H4 (cell line): Measurements from ENCODE around the gene SUSD5. TPM values are rescaled to one million over a fixed set of nuclear protein-coding genes. Genes with fewer than 3 reads are reported as not detected.
"Not testable (repeated sequence)": the region's sequence is repeated elsewhere in the genome, so short reads cannot be mapped to it uniquely, and the experiment has no call there.

Source experiments
- DNase-seq: peaks from one replicate; pipeline ENCODE4 v3.0.0-alpha.2; 2015; ENCODE audit warnings: low spot score
- total RNA-seq: library from RNA; depleted of rRNA; stranded (reverse); fragments of >200 nt; shearing (Covaris generic); gene quantifications from 2 replicates; pipeline ENCODE4 v1.2.3, GENCODE V29; 2014

The SUSD5 gene
- total RNA-seq, 1 experiment from 2014 or later, result not detected

DNA sequence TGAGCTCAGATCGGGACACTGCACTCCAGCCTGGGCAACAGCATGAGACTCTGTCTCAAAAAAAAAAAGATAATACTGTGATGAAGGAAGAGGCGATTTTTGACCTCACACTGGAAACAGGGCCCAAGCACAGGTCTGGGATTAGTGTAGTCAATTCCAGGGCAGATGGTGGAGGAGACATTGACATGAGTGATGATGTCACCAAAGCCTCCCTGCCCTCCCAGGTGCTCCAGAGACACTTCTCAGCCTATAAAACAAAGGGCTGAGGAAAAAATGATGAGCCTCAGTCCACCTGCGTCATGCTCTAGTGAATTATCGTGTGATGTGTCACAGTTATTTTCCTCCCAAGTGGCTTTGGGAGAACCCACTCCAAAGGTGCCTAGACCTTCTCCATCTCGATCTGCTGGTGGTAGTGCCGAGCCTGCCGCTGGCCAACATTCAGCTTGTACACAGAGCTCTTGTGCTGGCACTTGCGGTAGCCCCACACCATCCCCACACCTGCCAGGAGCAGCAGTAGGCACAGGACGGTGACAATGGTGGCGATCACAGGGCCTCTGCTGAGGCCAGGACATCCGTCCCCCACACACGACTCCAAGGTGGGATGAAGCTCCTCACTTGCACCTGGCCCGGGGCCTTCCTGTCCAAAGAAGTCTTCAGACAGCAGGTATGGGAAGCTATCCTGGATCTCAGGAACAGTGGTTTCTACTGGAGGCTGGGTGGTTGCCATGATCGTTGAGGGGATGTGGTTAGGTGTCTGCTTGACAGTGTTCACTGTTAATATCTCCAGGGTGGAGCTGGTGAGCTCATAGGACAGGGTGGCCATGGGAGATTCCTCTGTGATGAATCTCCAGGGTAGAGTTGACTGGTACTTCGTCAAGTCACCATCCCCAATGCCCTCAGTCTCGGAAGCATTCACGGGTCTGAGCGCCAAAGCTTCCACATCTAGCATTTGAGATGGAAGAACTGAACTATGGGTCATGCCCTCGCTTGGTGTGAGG, 65.9 kb downstream of the SUSD5 start:
- DNase-seq, result no peak

DNA sequence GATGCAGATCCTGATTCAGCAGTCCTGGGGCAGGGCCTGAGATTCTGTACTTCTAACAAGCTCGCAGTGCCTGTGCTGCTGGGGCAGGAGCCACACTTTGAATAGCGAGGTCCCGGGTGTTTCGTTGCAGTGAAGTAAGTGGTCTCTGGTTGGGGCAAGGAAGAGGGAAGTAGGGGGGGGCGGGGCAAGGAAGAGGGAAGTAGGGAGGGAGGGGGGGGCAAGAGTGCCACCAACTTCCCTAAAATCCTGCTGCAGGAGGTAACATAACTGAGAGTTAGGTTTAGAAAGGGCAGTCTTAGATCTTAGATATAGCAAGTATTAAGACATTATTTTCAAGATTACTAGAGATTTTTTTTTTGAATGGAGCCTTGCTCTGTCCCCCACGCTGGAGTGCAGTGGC, 69.3 kb downstream of the SUSD5 start:
- DNase-seq, result no peak

DNA sequence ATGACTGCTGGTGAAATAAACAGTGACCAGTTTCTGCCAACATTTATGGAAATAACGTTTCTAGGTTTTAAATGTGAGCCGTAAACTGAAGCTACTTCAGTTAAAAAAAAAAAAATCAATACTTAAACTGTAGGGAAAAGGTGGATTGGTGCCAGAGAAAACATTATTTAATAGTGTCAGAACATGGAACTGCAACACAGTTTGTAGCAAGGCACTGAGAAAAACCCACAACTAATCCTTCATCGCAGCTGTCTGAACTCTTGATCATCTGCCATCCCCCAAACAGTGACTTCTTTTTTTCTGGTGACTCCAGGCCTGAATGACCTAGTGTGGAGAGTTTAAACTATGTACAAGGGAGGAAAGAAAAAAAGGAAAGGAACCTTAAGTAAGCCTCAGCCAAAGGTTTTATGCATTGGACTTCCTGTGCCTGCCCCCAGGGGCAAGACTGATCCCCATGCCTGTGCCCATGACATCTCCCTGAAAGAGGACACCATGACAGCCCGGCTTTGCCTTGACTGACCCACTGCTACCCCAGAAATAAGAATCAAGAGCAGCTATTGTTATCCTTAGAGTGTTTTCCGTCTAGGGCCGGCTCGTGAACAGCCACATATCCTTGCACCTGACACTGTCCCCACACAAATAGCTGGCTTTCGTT, 71.7 kb downstream of the SUSD5 start:
- peak; percentile 20 for DNase-seq

DNA sequence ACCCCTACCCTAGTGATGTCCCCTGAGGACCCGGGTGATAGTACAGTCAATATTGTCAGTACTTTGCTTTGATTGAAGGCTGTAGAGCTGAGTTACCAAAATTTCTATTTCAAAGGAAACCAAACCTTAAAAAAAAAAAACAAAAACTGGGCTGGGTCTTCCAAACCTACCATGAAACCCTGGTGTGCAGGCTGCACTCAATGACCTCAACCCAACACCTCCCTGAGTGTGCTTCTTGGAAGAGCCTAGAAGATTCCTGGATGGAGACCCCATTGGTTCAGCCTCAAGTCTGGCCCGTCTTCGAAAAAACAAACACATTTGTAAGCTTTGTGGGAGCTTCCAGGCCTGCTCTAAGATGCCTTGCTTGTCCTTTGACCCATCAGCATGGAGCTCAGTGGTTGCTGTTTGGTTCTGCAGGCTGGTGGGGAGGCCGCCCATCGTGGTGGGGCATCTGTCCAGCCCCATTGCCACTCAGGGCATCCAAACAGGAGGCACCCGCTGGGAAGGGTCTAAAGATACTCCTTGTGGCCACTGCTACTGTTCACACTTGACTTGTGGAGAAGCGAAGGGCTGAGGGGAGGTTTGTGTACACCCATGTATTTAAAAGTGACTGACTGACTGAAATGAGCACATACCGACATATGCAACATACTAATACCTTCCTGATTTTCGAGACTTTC, 72.6 kb downstream of the SUSD5 start:
- no peak for DNase-seq

DNA sequence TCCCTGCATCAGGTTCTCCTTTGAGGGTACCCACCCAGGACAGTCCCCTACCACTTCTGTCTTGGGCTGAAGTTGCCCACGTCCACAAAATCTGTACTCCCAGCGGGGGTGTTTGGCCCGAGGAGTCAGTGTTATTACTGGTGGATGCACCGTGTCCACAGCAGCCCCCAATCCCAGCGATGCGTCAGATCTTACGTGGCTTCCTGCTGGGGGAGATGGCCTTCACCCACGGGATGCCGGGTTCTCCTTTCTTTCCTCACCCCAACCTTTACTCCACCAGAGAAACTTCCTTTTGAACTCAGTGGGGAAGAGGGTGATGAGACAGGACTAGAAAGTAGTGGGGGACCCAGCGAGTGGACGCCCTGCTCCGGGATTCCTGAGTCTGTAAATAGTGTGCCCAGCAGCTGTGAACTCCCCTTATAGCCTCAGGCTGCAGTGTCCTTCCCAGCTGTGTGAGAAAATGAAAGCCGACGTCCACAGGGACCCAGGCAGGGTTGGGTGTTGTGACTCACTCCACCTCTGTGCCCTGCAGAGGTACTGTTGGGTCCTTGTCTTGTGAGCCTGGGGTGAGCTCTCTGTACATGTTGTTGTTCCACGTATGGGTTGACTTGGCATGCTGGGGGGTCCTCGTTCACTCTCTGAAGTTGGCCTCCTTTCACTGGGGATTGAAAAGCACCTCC, 73.2 kb downstream of the SUSD5 start:
- no peak for DNase-seq

DNA sequence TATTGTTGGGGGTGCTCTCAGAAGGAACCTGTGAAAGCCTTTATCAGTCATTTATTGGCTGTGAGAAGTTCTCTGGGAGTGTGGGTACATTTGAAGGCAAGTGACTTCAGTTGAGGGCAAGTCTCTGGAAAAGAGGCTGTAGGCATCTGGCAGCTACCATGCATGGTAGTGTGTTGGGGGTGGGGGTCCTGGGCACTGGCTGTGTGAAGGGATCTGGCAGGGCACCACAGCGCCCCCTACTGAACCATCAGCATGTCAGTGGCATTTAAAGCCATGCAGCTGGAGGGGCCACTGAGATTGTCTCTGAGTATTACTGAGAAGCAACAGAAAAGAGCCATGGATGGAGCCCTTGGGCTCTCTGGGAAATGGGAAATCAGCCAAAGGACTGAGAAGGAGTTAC, 74.2 kb downstream of the SUSD5 start:
- DNase-seq, result no peak

DNA sequence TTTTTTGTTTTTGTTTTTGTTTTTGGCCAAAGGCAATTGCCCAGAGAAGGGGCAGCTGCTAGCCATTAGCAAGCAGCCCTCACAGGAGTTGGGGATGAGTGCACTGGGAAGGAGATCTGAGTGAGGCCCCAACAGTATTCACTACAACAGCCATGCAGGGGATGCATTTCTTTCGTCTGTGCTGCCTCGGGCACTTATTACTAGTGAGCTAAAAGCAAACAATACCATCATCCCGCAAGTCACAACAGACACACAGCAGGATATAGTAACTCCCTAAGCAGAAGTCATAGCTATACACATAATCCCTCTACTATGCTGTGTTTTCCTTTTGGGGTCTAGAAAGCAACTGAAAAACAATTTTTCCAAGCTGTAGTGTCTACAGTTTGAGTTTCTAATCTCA, 77.6 kb downstream of the SUSD5 start:
- no peak for DNase-seq

DNA sequence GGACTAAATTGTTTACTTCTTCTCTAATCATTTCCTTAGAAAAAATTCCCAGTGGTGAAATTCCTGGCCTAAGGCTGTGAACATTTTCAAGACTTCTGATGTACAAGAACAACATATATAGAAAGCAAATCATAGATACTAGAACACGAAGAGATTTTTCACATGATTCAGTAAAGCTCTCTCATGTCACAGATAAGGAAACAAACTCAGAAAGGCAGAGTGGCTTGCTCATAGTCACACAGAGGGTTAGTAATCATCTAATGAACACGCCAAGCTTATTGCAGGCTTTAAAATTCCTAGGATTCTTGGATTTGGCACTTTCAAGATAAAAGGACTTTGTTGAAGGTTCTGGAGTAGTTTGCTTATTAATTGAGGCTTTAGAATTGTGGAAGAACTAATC, 78.6 kb downstream of the SUSD5 start:
- DNase-seq, result no peak

DNA sequence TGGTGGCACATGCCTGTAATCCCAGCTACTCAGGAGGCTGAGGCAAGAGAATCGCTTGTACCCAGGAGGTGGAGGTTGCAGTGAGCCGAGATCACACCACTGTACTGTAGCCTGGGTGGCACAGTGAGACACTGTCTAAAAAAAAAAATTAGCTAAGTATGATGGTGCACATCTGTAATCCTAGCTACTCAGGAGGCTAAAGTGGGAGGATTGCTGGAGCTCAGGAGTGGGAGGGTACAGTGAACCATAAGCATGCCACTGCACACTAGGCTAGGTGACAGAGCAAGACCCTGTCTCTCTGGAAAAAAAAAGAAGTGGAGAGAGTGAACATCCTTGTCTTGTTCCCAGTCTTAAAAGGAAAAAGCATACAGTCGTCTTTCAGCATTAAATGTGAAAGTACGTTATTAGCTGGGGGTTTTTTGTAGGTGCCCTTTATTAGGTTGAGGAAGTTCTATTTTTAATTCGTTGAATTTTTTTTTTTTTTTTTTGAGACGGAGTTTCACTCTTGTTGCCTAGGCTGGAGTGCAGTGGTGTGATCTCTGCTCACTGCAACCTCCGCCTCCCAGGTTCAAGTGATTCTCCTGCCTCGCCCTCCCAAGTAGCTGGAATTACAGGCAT, 79.5 kb downstream of the SUSD5 start:
- not testable (repeated sequence) for DNase-seq

DNA sequence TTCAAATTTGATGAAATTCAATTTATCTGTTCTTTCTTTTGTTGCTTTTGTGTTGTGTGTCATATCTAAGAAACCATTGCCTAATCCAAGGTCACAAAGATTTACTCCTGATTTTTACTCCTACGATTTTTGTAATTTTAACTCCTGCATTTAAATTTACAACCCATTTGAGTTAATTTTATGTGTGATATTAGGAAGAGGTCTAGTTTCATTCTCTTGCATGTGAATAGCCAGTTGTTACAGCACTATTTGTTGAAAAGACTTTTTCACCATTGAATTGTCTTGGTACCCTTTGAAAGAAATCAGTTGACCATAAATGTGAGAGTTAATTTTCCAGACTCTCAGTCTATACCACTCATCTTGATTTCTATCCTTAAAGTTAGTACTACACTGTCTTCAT, 80.9 kb downstream of the SUSD5 start:
- no peak for DNase-seq

DNA sequence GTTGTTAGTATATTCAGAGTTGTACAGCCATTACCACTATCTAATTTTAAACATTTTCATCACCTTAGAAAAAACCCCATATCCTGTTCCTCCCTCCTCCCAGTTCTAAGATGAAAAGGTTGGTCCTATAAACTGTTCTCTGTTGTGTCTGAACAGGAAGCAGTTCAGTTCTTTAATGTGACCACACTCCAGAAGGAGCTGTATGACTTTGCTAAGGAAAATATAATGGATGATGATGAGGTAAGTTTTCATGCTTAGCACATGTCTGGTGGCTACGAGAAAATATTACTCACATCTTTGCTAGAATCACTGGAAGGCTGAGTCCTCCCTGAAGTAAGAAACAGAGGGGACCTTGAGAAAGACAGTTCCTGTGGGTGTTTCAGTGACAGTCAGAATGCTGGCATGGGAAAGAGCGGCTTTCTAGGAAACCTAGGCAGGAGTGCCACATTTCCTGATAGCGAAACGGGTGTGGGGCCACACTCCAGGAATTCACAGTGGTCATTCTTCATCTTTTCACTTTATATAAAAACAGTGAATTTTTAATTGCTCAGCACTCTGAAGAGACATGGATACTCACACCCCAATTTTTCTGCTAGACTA, 84.5 kb downstream of the SUSD5 start:
- DNase-seq, result no peak

DNA sequence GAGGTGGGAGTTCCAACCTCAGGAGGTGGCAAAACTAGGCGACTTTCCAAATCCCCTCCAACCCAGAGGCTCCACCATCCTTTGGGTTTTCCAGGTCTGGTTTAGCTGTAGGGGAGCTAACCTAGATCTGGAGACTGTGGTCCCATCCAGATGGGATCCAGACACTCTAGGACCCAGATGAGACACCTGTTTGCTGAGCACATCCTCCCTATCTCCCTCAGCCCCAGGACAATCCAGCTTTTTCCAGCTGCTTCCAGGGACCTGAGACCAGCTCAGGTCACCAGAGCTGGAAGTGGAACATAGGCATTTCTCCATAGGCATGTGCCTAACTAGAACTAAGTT, 86.6 kb downstream of the SUSD5 start:
- DNase-seq, result no peak

DNA sequence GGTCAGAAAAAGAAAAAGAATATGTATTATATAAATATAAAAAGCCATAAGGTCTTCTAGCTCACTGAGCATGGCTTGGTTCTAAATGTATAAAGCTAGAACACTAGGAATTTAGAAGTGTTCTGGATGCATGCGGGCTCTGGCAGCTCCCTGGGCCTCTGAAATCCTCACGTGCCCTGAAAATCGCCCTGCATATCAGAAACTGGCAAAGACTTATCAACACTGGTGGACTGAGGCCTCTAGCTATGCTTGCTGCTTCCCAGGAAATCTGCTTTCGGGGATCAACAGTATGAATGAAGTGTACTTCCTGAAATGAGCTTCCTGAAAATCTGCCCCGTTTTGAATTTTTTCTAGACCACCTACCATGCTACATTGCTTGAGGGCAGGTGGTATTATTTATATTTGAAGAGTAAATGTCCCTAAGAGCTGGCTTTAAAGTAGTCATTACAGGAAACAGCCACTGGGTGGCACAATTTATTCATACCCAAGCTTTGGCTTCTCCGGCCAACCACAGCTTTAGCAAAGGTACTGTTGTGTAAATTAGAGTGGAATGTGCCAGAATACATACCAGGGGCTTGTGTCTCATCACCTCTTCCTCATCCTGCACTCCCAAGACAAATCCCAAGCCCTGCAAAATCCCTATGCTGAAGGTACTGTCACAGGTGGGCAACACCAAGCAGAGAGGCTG, 87.1 kb downstream of the SUSD5 start:
- peak; percentile 29 for DNase-seq

DNA sequence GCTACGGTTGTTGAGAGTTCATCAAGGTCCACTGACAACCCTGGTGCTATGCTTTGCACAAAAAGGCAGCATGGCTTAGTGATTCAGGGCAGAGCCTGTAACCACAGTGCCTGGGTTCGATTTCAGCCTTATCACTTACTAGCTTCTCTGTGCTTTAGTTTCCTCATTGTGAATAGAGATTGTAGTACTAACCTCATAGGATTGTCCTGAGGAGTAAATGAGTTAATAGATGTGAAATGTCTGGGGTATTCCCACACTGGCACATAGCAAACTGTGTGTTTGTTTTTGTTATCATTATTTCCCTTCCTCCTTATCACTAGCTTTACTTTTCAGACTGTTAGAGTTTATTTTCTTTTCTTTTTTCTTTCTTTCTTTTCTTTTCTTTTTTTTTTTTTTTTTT, 88.5 kb downstream of the SUSD5 start:
- no peak for DNase-seq

DNA sequence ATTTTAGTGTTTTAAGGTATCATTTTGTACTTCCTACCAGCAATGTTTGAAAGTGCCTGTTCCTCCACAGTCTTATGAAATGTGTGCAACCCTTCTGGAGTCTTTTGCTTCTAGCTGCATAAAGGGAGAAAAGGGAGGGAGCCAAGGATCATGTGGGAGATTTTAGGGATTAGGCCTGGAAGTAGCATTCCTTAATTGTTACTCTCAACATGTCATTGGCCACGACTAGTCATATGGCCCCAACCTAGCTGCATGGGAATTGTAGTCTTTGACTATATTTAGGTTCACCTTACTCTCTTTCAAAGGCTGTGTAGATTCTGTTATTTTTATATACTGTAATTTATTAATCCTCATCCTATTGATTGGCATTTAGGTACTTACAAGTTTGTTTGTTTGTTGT, 89.9 kb downstream of the SUSD5 start:
- no peak for DNase-seq

DNA sequence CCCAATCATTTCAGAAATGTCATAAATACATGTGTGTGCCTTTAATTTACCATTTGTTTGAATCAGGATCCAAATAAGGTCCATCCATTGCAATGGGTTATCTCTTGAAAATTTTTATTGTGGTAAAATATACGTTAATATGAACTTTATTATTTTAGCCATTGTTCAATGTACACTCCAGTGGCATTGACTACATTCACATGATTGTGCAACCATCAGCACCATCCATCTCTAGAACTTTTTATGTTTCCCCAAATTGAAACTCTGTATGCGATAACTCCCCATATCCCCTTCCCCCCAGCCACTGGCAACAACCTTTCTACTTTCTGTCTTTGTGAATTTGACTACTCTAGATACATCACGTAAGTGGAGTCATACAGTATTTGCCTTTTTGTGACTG, 92.8 kb downstream of the SUSD5 start:
- no peak for DNase-seq

DNA sequence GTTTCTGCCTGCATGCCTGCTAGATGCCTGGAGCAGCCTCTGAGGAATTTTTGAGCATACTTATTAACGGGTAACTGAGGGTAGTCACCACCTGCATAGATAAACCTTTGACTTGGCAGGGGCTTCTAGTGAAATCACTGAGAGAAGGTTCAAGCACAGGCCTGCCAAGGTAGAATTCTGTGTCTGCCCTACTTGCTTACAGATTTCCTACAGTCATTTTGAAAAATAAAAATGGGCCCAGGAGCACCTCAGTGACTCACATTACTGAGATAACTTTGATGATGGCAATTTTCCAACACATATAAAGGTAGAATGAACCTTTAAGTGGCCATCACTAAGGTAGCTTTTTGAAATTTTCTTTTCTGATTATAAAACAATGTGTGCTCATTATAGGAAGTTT, 94.0 kb downstream of the SUSD5 start:
- DNase-seq, result no peak

DNA sequence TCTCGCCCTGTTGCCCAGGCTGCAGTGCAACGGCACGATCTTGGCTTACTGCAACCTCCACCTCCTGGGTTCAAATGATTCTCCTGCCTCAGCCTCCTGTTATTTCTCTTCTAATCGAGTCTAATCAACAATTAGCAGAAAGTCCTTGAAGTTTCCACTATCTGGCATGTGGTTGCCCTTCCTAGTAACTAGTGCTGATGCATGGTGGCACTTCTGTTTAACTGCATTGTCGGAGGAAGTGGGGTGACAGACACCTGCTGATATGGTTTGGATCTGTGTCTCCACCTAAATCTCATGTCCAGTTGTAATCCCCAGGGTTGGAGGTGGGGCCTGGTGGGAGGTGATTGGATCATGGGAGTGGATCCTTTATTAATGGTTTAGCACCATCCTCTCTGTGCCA, 95.6 kb downstream of the SUSD5 start:
- DNase-seq, result no peak

DNA sequence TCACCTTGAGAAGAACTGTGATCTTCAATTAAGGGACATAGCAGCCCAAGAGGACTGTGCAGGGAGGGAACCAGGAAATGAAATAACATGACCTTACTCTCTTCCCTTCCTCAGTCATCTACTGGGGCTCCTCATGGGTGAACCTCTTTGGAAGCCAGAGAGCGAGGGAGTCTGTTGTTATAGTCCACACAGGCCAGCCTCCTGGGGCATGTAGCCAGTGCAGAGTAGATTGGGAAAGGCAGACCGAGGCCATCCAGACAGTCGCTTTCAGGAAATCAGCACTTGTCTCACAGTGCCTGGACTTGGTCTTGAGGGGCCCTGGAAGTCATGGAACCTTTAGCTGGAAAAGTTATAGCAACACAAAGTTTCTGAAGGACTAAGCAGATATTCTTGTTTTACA, 98.7 kb downstream of the SUSD5 start:
- DNase-seq, result no peak

DNA sequence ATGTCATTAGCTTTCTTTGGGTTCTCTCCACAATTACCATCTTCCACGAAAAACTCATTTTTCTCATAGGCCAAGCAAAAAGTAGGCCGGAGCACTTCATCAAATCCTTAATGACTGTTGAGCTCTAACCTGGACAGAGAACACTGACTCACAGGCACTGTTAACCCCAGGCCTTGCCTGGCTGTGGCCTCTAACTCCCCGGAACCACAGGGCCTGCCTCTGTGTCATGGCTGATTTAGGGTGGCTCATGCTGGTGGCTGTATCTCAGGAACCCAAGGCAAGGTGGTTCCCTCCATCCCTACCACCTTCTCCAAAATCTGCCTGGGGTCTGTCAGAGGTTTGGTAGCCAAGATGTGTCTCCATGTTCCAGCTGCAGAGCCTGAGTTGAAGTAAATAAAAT, 101.1 kb downstream of the SUSD5 start:
- DNase-seq, result no peak
